ENCODE results near the gene CRYAB.
"Not testable (repeated sequence)": the region's sequence is repeated elsewhere in the genome, so short reads cannot be mapped to it uniquely, and the experiment has no call there.

Gene CRYAB

GRCh38 chr11:111911563-111912401 is at the start of gene CRYAB:
CRYAB (minus strand) TSS chr11:111911770; CDS start chr11:111911724, 46 bp downstream.
- no peak for DNase-seq

DNA sequence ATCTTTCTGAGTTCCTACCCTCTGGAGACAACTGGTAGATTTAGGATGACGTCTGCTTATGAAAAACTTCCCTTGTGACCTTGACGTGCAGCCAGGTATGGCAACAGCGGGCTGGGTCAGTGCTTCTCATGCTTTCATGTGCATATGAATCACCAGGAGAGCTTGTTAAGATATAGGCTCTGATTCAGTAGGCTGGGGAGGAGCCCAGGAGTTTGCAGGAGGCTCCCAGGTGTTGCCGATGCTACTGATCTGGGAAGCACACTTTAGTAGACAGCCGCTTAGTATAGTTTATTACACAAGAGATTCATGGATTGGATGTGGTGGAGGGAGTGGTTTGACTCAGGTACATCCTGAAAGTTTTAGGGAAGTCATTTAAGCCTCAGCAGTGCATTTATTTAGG is 49.3 kb upstream of the CRYAB start:
- no peak for DNase-seq

GRCh38 chr11:111957663-111958444 is 46.3 kb upstream of the CRYAB start:
- DNase-seq: no peak

DNA sequence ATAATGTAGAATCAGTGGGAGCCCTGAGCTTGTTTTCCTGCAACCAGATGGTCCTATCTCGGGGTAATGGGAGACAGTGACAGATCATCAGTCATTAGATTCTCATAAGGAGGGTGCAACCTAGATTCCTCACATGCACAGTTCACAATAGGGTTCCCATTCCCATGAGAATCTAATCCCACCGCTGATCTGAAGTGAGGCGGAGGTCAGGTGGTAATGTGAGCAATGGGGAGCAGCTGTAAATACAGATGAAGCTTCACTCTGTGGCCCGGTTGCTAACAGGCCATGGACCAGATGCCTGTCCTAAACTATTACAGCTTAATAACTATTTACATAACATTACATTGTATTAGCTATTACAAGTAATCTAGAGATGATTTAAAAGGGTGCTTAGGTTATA is 42.6 kb upstream of the CRYAB start:
- DNase-seq: no peak

- no peak for DNase-seq
These were observed 40.0 kb upstream of the CRYAB start for GRCh38 chr11:111951565-111951964.

GRCh38 chr11:111949519-111950426 is 38.2 kb upstream of the CRYAB start:
- DNase-seq: no peak

DNA sequence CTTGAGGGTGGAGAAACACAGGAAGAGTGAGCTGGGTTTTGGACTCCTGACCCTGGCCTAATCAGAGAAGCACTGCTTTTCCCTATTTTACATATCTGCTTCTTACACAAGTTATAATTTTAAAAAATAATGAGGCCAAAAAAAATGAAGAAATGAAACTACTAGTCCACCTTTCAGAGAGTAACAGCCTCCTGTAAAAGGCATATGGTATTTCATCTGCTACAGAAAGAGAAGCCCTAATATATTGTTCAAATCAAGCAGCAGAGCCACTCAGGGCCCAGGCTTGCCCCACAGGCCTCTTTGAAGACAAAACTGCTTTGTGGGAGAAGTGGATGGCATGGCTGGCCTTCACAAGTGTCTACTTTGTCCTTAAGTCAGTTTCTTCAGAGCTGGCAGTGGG is 35.6 kb upstream of the CRYAB start:
- DNase-seq: no peak

DNA sequence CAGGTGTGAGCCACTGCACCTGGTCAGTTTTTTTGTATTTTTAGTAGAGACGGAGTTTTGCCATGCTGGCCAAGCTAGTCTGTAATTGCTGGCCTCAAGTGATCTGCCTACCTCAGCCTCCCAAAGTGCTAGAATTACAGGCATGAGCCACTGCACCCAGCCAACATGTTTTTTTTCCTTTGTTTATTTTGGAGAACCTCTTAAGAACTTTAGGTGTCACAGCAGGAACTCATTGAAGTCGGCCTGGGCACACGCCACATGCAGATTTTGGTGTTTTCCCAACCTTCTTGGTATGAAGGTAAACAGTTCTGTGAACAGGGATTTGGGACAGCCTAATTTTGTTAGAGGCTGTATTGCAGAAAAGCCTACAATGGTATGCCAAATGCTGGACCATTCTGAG is 34.9 kb upstream of the CRYAB start:
- DNase-seq: no peak

GRCh38 chr11:111945198-111945597 is 33.6 kb upstream of the CRYAB start:
- DNase-seq: no peak

GRCh38 chr11:111944651-111945051 is 33.1 kb upstream of the CRYAB start:
- DNase-seq: no peak

DNA sequence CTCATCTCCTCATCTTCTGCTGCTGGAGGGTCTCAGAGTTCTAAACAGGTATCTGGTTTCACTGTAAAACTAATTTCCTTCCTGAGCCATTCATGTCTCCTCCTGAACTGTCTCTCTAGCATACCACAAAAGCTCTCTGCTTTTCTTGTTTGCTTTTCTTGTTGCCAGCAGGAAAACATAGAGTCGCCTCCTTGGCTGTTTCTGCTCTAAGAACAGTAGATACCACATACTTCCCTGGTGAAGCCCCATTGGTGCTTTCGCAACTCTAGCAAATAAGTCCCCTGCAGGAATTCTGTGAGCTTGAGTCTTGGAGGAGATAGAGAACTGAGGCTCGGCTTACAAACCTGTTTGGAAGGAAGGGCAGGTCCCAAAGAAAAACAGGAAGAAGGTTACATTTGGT is 32.6 kb upstream of the CRYAB start:
- no peak for DNase-seq

DNA sequence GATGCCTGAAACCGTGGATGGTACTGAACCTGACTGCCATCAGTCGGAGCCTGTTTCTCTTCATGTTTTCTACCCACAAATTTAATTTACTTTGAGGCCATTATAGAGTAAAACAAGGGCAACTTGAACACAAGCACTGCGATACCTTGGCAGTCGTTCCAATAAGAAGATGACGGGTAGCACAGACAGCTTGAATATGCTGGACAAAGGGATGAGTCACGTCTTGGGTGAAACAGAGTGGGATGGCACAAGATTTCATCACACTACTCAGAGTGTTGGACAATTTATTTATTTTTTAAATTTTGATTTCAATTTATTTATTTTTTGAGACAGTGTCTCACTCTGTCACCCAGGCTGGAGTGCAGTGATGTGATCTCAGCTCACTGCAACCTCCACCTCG is 31.3 kb upstream of the CRYAB start:
- no peak for DNase-seq

DNA sequence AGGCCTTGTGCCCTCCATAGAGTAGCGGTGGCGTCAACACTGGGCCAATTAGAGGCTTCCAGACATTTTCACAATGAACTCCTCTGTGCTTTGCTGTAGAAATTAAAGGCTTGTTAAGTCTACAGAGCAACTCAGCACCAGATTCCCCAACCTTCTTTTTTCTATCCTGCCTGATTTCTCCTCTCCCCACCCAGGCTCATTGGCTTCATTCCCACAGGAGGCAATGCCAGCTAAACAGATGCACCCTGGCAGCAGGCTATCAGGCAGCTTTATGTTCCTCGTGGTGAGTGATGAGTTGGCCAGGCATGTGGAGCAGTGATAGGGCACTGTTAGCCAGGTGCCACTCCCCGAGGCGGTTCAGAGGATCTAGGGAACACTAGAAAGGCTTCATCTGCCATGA is 30.4 kb upstream of the CRYAB start:
- peak; percentile 34 for DNase-seq

- DNase-seq: peak; percentile 30
These were observed 28.4 kb upstream of the CRYAB start for GRCh38 chr11:111939836-111940604.

- no peak for DNase-seq
These were observed 27.2 kb upstream of the CRYAB start for GRCh38 chr11:111938687-111939160.

DNA sequence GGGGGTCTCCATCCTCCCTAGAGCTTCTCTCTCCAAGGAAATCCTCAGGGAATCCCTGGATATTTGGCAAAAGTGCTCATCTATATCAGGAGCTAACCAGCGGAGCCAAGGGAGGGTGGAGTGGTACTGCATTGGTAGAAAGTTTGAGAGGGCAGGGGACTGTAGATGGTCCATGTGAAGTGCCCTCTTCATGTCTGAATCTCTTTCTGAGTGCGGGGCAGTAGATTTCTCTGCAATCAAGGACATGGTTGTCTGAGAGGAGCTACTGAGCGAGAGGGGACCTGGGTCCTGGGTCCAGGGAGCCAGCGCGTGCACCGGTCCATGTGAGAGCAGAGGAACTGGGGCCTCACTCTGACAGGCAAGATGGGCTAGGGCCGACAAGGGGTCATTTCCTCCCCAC is 26.3 kb upstream of the CRYAB start:
- no peak for DNase-seq

GRCh38 chr11:111937461-111937769 is 25.8 kb upstream of the CRYAB start:
- no peak for DNase-seq

GRCh38 chr11:111936040-111936540 is 24.5 kb upstream of the CRYAB start:
- DNase-seq: no peak

DNA sequence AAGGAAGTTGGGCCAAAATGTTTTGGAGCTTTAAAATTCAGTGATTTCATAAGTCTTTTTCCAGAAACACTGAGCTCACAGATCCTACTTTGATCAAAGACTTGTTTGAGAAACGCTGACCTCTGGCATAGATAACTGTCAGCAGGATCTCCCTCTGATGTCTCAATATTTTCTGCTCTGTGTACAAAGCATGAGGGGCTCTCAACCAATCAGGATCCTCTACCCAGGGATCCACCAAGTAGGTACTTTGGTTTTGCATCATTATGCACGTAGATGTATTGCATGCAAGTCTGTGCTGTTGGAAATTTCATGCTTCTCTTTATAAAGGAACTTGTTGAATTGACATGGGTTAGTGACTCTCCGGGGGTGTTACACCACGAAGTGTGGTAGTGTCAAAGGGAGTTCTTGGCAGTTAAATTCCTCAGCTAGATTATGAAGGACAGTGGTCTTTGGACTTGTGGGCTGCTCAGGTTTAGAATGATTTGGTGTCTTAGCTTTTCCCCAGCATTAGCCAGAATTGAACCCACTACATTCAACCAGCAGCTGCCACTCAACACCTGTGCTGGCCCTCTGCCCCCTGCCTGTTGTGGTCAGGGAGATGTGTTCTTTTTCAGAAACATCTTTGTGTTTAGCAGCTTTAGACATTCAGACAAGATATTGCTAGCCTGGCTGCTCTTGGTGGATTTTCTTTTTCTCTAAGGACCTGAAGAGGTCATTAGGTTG is 23.9 kb upstream of the CRYAB start:
- DNase-seq: no peak

DNA sequence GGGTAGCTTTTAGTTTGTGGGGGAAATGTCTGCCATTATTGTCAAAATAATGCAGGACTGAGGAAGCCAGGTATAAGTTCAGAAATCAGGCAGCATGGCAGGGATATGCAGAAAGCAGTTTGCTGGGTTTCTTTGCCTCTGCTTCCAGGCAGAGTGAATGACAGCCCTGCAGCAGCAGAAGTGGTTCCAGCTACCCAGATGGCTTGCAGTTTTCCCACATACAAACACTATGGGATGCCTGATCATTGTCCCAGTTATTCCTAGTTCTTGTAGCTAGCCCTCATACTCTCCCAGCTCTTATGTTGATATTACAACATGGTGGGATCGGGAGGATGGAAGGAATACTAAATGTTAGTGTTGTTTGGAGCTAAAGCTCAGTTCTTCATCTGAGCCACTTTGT is 22.7 kb upstream of the CRYAB start:
- no peak for DNase-seq

DNA sequence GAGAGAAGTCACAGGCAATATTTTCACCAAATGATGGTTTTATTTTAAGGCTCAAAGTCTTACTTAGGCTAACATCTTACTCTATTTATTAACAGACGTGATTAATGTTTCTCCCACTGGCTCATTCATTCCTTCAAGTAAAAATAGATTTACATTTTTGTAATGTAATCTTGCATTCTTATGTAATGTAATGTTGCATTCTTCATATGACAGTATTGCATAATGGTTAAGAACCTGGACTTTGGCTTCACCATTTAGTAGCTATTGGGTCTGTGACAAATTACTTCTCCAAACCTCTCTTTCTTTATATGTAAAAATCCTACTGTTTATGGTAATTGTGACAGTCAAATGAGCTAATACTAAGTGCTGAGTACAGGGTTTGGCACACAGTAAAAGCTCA is 22.3 kb upstream of the CRYAB start:
- no peak for DNase-seq

- DNase-seq: not testable (repeated sequence)
These were observed 21.6 kb upstream of the CRYAB start for GRCh38 chr11:111933176-111933575.

Data from NCI-H2081 treated with DMSO at 0.1 percent for 48 hours (cell line).